SH-SY5Y (cell line): ENCODE results near the gene ERCC8.

Experiments
- GATA2 ChIP-seq: IDR thresholded peaks from 2 replicates; pipeline ENCODE4 v1.6.1; 2011; ENCODE audit warnings: mild to moderate bottlenecking, low read depth, low read length
- GATA3 ChIP-seq: IDR thresholded peaks from 2 replicates; pipeline ENCODE4 v1.6.1; 2011; ENCODE audit warnings: low read depth, mild to moderate bottlenecking, low read length, moderate library complexity

- TF ChIP-seq GATA2, result no peak
- no peak for TF ChIP-seq GATA3
Observed at GRCh38 chr5:60891667-60892066, 53.2 kb downstream of the ERCC8 start.
